SHP77 treated with DMSO at 0.1 percent for 48 hours (cell line): ENCODE data around the gene FUT3.
A peak's percentile ranks its signal among the peaks of the same experiment; 100 is the strongest.

Experiments used
- DNase-seq: peaks from one replicate; lab custom pipeline; 2025; lab: John Stamatoyannopoulos, UW

Gene FUT3

DNA sequence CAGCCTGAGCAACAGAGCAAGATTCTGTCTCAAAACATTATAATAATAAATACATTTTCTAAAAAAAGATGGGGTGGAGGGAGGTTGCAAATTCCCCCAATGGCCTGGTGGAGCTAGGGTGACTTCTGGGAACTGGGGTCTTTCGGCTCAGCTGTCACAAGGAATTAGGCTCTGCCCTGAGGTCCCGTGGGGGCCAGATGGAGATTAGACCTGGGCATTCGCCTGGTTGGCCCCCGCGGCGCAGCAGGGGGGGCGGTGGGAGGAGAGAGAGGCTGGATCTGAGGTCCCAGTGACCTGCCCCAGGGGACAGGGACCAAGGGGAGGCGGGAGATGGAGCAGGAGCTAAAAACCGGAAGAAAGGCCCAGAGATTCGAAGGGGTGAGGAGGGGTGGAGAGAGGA, 26.5 kb downstream of the FUT3 start:
- no peak for DNase-seq

GRCh38 chr19:5823579-5824281, 27.5 kb downstream of the FUT3 start:
- no peak for DNase-seq

- no peak for DNase-seq
These were observed 28.9 kb downstream of the FUT3 start for GRCh38 chr19:5822181-5822844.

GRCh38 chr19:5821521-5822180, 29.6 kb downstream of the FUT3 start:
- no peak for DNase-seq

- DNase-seq = no peak
These were observed 30.5 kb downstream of the FUT3 start for GRCh38 chr19:5820785-5821184.

- DNase-seq = no peak
These were observed 32.7 kb downstream of the FUT3 start for GRCh38 chr19:5818594-5818993.

GRCh38 chr19:5817218-5817617, 34.0 kb downstream of the FUT3 start:
- no peak for DNase-seq

- no peak for DNase-seq
These were observed 36.4 kb downstream of the FUT3 start for GRCh38 chr19:5814852-5815246.

DNA sequence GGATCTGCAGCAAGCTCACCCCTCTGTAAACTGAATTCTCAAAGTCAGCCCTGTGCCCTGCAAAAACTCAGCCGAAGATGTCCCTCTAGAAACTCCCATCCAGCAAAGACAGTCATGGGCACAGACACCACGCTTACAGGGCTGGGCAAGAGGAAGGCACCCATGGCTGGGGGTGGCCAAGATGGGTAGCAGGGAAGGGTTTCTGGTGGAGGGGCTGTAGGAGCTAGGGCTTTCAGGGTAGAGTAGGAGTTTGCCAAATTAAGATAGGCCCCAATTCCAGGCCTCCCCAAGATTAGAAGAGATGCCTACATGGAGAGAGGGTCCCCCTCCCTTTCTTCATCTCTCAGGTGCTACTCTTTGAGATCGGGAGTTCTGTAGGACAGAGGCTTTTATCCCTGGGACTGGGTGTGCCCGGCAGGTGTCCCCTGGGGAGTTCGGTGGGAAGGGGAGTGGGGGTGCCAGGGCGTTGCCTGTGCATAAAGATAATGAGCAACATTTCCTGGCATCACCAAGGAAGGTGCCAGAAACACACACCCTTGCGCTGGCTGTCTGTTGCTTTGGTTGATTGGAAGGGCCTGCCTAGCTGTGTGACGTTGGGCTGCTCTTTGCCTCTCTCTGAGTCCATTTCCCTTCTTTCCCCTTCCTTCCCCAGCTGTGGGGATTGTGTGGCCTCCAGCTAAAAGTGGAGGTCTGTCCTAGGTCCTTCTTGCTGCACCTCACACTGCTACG, 37.0 kb downstream of the FUT3 start:
- DNase-seq = no peak

GRCh38 chr19:5811117-5811516, 40.1 kb downstream of the FUT3 start:
- DNase-seq = no peak

- no peak for DNase-seq
These were observed 41.8 kb downstream of the FUT3 start for GRCh38 chr19:5809469-5809868.

GRCh38 chr19:5809053-5809452, 42.2 kb downstream of the FUT3 start:
- no peak for DNase-seq

DNA sequence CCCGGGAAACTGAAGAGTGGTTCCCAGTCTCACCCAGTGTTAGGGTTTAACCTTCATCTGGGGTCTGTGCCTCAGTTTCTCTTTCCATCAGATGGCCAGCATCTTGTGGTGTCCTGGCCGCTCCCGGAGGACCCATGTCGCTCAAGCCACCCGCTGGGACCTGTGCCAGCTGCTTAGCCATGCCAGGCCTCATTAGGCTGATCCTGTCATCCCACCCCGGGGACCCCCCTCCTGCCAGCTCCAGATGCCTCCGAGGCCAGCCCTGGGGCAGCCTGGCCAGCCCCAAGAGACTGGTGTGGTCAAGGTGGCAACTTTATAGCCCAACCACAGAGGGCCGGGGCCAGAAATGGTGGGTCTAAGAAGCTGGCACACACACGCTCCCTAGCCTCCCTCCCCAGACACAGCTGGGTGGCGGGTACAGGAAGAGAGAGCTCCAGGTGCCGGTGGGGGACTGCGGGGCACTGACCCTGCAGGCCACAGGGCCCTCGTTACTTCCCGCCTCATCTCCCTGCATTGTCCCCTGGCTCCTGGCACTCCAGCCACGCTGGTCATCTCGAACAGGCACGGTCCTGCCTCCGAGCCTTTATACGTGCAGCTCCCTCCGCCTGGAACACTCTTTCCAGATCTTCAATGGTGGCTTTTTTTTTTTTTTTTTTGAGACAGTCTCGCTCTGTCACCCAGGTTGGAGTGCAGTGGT, 43.0 kb downstream of the FUT3 start:
- DNase-seq = no peak

DNA sequence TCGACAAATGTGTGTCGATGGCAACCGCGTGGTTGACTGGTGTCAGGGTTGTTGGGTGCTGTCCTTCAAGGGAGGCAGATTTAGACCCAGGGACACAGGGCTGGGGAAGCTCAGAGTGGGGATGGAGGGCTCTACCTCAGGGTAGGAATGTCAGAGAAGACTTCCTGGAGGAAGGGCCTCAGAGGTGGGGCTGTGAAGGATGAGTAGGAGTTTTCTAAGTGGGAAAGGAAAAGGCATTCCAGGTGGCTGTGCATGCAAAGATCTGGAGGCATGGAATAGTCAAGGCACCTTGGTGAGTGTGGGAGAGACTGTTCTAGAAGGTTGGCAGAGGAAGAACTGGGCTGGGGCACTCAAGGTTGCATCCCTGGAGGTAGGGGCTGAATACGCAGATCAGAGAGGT, 44.3 kb downstream of the FUT3 start:
- DNase-seq = no peak

GRCh38 chr19:5806133-5806489, 45.1 kb downstream of the FUT3 start:
- no peak for DNase-seq

DNA sequence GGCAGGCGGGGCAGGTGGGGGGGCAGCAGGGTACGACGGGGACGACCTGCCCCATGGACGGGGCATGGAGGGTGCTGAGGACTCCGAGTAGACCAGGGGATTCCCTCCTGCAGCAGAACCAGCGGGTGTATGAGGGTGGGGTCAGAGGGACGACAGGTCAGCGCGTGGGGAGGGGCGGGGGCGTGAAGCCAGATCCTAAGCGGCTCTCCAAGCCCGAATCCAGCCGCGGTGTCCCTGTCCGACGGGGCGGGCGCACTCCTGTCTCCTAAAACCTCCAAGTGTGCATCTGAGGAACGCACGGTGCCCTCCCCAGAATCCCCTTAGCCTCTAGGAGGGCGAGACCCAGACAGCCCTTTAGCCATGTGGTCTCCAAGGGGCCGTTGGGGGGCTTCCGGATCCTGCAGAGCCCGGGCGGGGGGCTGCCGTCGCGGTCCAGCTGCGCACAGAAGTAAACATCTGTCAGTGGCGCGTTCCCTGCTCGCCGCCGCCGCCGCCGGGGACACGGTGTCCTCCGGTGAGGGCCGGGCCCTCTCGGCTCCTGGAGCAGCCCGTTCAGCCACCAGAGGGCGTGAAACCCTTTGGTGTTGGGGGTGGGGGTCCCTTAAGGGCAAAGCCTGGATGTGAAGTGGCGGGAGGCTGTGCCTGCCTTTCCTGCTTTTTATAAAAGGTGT, 45.7 kb downstream of the FUT3 start:
- peak; percentile 51 for DNase-seq

DNA sequence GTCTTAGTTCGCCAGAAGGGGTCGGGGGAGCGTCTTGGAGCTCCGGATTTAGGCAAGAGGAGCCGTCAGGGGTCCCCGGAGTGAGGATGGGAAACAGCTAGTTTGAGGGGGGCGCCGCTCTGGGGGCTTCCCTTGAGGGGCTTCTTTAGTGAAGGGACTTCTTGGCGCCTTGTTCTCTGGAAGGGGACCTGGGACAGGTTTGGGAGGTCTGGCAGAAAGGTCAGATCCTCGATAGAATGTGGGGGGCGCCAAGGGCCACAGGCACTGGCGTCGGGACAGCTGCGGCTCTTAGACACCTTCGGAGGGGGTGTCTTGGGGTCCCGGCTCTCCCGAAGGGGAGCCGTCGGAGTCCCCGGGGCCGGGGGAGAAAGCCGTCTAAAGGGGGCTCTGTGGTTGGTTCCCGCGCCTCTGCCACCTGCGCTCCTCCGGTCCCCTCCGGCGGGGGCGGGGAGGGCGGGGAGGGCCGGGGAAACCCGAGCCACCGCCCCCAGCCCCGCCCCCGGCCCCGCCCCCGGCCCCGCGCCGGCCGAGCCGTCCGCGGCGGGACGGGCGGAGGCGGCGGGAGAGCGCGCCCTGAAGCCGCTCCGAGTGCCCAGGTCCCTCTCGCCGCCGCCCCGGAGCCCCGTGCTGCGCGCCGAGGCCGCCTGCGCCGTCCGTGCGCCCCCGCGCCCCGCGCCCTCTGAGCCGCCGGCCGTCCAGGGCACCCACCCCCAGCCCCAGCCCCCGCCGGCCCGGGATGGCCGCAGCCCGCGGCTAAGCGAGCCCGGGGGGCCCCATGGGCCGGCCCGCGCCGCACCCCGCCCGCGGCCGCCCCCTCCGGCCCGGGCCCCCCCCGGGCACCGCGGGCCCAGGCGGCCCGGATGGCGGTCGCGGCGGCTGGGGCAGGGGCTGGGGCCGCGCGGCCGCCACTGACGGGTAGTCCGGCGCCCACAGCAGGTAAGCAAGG, 46.5 kb downstream of the FUT3 start, which contains the start of gene NRTN:
Gene NRTN, plus strand, starts transcription at position 552 of the 946 bp plus-strand sequence. CDS start 19,099 bp downstream, outside the sequence.
- no peak for DNase-seq

- peak; percentile 56 for DNase-seq
These were observed 47.3 kb downstream of the FUT3 start for GRCh38 chr19:5803752-5804515.

- DNase-seq = no peak
These were observed 47.9 kb downstream of the FUT3 start for GRCh38 chr19:5803441-5803751.
